Sigmoid colon (tissue), 4 donors: Measurements from ENCODE around the gene CCDC15.

Experiments
- CTCF ChIP-seq, 4 experiments: fragments of 450-650 bp in 3 of 4; fragments of 200-600 bp in 1 of 4; IDR thresholded peaks; one replicate each; pipeline ENCODE4 v1.5.1; 2016 to 2019; ENCODE audit warnings: antibody characterized with exemption in 4 of 4, mild to moderate bottlenecking in 3 of 4, moderate library complexity in 2 of 4
- EP300 ChIP-seq, 4 donors: sonication (generic); formaldehyde crosslinking; IDR thresholded peaks; one replicate each; pipeline ENCODE4 v1.6.1; 2017; ENCODE audit warnings: antibody characterized with exemption in 4 of 4
- POLR2A ChIP-seq, 2 donors: fragments of 450-650 bp; IDR thresholded peaks; one replicate each; pipeline ENCODE4 v1.6.1; 2016; ENCODE audit warnings: antibody characterized with exemption in 2 of 2, mild to moderate bottlenecking in 2 of 2, moderate library complexity in 2 of 2
- POLR2AphosphoS5 ChIP-seq, 4 donors: sonication (generic); formaldehyde crosslinking; IDR thresholded peaks; one replicate each; pipeline ENCODE4 v1.6.1; 2017; ENCODE audit warnings: antibody characterized with exemption in 4 of 4

GRCh38 chr11:125052047-125052446 lies 98.0 kb downstream of the CCDC15 start:
- TF ChIP-seq EP300 (IDR thresholded peaks at IDR 0.05) (no peak), POLR2A (IDR thresholded peaks at IDR 0.05) (no peak), CTCF (IDR thresholded peaks at IDR 0.05) (no peak), POLR2AphosphoS5 (IDR thresholded peaks at IDR 0.05) (no peak)
